ENCODE results near the gene FAM241B. TPM values are rescaled to one million over a fixed set of nuclear protein-coding genes. Genes with fewer than 3 reads are reported as not detected.

The FAM241B gene
- total RNA-seq, 1 donor from 2014 or later: 5.3 TPM

GRCh38 chr10:69645296-69646184 is 15.5 kb downstream of the FAM241B start:
- Histone ChIP-seq H3K9me3 (replicated peaks) (no peaks in the 10 kb centered on the region), H3K36me3 (no peaks in the 10 kb centered on the region), H3K4me1 (no peaks in the 10 kb centered on the region), H3K4me3 (no peak overlapping the region), H3K27me3 (ENCODE audit: low read depth) (peaks cover 39% of the 10 kb centered on the region), H3K27ac (replicated peaks) (no peak overlapping the region)
- TF ChIP-seq, protein P1, sequence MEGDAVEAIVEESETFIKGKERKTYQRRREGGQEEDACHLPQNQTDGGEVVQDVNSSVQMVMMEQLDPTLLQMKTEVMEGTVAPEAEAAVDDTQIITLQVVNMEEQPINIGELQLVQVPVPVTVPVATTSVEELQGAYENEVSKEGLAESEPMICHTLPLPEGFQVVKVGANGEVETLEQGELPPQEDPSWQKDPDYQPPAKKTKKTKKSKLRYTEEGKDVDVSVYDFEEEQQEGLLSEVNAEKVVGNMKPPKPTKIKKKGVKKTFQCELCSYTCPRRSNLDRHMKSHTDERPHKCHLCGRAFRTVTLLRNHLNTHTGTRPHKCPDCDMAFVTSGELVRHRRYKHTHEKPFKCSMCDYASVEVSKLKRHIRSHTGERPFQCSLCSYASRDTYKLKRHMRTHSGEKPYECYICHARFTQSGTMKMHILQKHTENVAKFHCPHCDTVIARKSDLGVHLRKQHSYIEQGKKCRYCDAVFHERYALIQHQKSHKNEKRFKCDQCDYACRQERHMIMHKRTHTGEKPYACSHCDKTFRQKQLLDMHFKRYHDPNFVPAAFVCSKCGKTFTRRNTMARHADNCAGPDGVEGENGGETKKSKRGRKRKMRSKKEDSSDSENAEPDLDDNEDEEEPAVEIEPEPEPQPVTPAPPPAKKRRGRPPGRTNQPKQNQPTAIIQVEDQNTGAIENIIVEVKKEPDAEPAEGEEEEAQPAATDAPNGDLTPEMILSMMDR (IDR thresholded peaks at IDR 0.05; ENCODE audit: borderline replicate concordance): no peak
- intact Hi-C loops (cut with micrococcal nuclease): loop anchor here (10.0 kb wide), 1 partner anchor 269 kb away; no protein-coding TSS in a partner anchor
- DNase-seq: no peak

DNA sequence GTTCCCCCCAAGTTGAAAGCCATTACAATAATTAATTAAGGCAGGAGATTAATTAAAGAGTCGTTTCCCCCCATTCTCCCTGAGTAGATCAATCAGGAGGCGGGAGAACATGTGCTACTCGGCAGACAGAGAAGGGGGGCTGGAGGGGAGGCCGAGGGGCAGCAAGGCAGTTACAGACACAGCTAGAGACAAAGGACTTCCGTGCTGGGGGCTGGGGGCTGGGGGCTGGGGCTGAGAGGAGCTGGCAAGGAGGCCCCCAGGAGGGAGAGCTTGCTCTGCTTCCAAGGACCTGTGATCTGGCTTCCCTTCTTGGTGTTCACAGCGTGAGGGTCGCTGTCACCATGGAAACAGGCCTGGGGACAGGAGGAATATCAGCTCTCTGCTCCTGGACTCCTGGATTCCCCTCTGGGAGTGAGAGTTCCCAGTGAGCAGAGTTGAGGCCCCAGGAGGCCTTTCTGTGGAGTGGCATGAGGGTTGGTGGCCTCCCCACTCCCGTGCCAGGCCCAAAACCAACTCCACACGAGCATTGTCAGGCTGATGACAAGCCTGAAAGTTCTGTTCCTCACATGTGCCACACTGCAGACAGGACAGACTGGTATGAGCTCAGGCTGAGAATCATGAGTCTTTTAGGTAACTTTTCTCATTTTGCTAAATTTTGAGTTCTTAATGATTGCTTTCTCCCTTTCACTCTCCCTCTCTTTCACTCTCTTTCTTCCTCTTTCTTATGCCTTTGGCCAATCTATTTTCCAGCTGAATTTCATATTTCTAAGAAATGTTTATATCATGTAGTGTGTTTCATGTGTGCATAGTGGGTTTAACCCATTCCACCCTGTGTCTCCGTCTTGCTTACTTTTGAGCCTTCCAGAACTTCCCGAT is 16.4 kb downstream of the FAM241B start:
- intact Hi-C loops (cut with micrococcal nuclease): loop anchor here (10.0 kb wide), 1 partner anchor 268 kb away; no protein-coding TSS in a partner anchor
- H3K4me1 ChIP-seq: no peaks in the 10 kb centered on the region
- no peak overlapping the region for H3K4me3 ChIP-seq
- no peak overlapping the region for H3K27ac ChIP-seq (replicated peaks)
- H3K9me3 ChIP-seq (replicated peaks): no peaks in the 10 kb centered on the region
- TF ChIP-seq, protein P1 (IDR thresholded peaks at IDR 0.05; ENCODE audit: borderline replicate concordance): no peak
- H3K27me3 ChIP-seq (ENCODE audit: low read depth): peaks cover 30% of the 10 kb centered on the region
- no peaks in the 10 kb centered on the region for H3K36me3 ChIP-seq
- no peak for DNase-seq

- intact Hi-C loops (cut with micrococcal nuclease): loop anchor here (10.0 kb wide), 1 partner anchor 268 kb away; no protein-coding TSS in a partner anchor
- Histone ChIP-seq H3K4me3 (no peak overlapping the region), H3K4me1 (no peaks in the 10 kb centered on the region), H3K27ac (replicated peaks) (no peak overlapping the region), H3K36me3 (no peaks in the 10 kb centered on the region), H3K9me3 (replicated peaks) (no peaks in the 10 kb centered on the region), H3K27me3 (ENCODE audit: low read depth) (peaks cover 27% of the 10 kb centered on the region)
- TF ChIP-seq, protein P1 (IDR thresholded peaks at IDR 0.05; ENCODE audit: borderline replicate concordance): no peak
- no peak for DNase-seq
Measured at GRCh38 chr10:69647126-69647525, 17.1 kb downstream of the FAM241B start.

DNA sequence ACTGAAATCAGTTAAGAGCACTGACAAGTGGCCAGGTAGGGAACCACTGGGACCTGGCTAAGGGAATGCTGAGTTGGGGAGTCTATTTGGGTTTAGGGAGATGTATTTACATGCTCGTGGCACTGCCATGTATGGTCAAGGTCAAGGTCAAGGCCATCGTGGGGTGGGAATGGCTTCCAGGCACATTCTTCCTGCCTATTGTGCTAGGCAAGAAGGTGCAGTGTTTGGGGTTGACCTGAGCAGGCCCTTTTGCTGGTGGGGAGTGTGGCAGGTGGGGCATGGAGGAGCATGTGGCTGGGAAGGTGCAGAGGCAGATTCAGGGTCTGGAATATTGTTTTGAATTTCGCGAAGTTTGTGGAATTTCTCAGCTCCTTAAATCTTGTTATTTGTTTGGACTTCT is 17.8 kb downstream of the FAM241B start:
- H3K9me3 ChIP-seq (replicated peaks): no peaks in the 10 kb centered on the region
- no peak for DNase-seq

DNA sequence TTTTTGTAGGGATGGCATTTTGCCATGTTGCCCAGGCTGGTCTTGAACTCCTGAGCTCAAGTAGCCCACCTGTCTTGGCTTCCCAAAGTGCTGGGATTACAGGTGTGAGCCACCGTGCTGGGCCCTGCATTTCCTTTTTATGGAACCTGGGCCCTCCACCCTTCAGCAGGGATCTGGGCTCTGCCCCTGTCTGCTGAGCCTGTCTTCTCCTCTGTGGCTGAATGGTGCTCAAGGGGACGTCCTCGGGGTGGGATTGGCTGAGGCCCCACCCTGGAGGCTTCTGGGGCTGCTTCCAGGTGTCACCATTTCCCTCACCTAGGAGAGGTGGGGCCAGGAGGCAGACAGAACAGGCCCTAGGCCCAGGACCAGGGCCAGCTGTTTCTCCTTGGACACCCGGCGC is 18.4 kb downstream of the FAM241B start:
- intact Hi-C loops (cut with micrococcal nuclease): loop anchor here (10.0 kb wide), 1 partner anchor 266 kb away; no protein-coding TSS in a partner anchor
- Histone ChIP-seq H3K27me3 (ENCODE audit: low read depth) (peaks cover 30% of the 10 kb centered on the region), H3K27ac (replicated peaks) (no peak overlapping the region), H3K36me3 (no peaks in the 10 kb centered on the region), H3K9me3 (replicated peaks) (no peaks in the 10 kb centered on the region), H3K4me1 (no peaks in the 10 kb centered on the region), H3K4me3 (no peak overlapping the region)
- no peak for DNase-seq
- TF ChIP-seq, protein P1 (IDR thresholded peaks at IDR 0.05; ENCODE audit: borderline replicate concordance): no peak

More for the DNA sequence above, 17.8 kb downstream of the FAM241B start:
- TF ChIP-seq, protein P1 (IDR thresholded peaks at IDR 0.05; ENCODE audit: borderline replicate concordance): no peak
- Histone ChIP-seq H3K36me3 (no peaks in the 10 kb centered on the region), H3K4me1 (no peaks in the 10 kb centered on the region), H3K27me3 (ENCODE audit: low read depth) (peaks cover 30% of the 10 kb centered on the region), H3K4me3 (no peak overlapping the region), H3K27ac (replicated peaks) (no peak overlapping the region)
- intact Hi-C loops (cut with micrococcal nuclease): loop anchor here (10.0 kb wide), 1 partner anchor 267 kb away; no protein-coding TSS in a partner anchor

Measured in left ventricle myocardium inferior (tissue), 1 donor.